ENCODE measurements around the gene P4HA2.

- TF ChIP-seq, protein P1, sequence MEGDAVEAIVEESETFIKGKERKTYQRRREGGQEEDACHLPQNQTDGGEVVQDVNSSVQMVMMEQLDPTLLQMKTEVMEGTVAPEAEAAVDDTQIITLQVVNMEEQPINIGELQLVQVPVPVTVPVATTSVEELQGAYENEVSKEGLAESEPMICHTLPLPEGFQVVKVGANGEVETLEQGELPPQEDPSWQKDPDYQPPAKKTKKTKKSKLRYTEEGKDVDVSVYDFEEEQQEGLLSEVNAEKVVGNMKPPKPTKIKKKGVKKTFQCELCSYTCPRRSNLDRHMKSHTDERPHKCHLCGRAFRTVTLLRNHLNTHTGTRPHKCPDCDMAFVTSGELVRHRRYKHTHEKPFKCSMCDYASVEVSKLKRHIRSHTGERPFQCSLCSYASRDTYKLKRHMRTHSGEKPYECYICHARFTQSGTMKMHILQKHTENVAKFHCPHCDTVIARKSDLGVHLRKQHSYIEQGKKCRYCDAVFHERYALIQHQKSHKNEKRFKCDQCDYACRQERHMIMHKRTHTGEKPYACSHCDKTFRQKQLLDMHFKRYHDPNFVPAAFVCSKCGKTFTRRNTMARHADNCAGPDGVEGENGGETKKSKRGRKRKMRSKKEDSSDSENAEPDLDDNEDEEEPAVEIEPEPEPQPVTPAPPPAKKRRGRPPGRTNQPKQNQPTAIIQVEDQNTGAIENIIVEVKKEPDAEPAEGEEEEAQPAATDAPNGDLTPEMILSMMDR (IDR thresholded peaks at IDR 0.05), result no peak
- no peak for TF ChIP-seq POLR2A (IDR thresholded peaks at IDR 0.05)
These were observed 33.3 kb upstream of the P4HA2 start for GRCh38 chr5:132260714-132261551.
